HG03354 (cell line): ENCODE measurements around the gene MAP3K4.
"Not testable (repeated sequence)": the region's sequence is repeated elsewhere in the genome, so short reads cannot be mapped to it uniquely, and the experiment has no call there.

Experiments
- ATAC-seq: cut with Tn5 transposase; IDR thresholded peaks from one replicate; pipeline ENCODE4 v1.9.1; 2021; ENCODE audit warnings: mild to moderate bottlenecking; ENCODE audit not compliant: unreplicated experiment, poor library complexity, severe bottlenecking

MAP3K4 gene

DNA sequence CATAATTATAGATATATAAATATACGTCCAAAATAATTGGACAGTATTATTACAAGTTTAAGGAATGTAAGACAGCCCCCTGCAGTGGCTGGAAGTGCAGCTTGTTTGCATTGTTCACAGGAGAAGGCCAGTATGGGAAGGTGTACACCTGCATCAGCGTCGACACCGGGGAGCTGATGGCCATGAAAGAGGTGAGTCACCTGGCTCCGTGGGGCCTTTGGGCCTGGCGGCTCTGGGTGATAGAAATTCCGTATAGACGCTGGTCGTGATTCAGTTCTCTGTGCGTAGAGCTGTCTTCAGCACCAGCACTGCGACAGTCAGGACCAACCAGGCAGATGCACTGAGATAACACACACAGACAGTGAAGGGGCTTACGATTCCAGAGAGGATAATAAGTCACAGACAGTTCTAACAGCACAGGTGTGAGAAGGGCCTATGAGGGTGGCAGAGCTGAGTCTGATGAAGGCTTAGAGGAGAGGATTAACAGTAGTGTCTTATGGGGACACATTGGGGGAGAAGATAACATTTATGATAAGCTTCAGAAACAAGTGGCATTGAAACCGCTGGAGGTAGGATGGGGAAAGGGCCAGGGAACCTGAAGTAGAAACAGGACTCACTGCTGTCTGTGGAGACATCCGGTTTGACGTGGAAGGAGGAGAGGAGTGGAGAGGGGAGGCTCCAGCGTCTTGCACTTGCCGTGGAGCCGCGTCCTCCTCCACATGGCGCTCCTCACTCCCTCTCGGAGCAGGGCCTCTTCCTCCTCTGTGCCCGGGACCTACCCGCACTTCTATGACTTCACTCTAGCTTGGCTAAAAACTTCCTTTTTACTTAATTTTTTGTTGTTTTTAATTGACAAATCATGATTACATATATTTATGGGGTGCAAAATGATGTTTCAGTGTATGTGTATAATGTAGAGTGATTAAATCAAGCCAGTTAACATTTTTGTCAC, 116.5 kb downstream of the MAP3K4 start:
- no peak for ATAC-seq

- no peak for ATAC-seq
Observed at GRCh38 chr6:161108916-161109315, 117.3 kb downstream of the MAP3K4 start.

- ATAC-seq = no peak
Observed at GRCh38 chr6:161109366-161109765, 117.8 kb downstream of the MAP3K4 start.

GRCh38 chr6:161110028-161110779, 118.6 kb downstream of the MAP3K4 start:
- no peak for ATAC-seq

DNA sequence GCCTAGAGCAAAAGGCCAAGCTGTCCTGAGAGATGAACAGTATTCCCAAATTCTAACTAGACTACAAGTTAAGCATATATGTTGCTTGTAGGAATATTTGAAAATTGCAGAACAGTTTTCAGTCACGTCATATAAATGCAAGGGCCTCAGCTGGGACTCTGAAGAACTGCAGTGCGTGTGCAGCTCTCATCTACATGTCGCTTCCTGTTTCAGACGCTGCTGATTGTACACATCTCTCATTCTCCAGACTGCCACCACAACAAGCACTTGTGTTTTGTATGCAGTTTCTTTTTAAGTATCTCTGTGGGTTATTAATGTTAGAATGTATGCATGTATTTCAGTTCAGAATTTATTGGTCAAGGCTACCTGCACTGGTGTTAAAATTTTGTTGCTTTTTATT, 119.7 kb downstream of the MAP3K4 start:
- ATAC-seq = no peak

DNA sequence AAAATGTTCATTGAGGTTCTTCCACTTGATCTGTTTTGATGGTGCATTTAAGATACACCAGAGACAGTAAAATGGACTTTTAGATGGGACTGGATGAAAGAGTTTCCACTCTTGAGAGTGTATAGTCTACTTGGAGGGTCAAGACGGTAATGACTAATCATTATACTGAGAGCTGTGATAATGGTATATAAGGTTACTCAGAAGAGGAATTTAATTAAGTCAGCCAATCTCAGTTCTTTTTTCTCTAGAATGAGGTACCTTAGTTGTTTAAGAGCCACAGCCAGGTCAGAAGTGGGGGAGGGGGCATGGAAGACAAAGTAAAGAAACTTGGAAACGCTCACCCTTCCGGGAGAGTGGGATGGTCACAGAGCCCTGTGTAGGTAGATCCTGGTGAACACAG, 123.9 kb downstream of the MAP3K4 start:
- no peak for ATAC-seq

DNA sequence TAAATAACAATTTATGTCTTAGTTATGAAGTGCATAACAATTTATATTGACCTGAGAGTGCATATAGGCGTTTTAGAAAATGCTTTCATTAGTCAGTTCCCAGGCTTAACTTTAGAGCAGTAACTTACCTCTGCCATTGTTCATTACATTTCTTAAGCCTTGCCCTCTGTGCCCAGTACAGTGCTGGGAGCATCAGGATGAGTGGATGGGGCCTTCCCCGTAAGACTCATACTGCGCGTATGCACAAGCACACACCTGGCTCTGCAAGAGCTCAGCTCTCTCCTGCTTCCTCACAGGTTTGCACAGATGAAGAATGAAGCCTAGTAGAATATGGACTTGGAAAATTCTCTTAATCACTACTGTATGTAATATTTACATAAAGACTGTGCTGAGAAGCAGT, 125.0 kb downstream of the MAP3K4 start:
- ATAC-seq = no peak

DNA sequence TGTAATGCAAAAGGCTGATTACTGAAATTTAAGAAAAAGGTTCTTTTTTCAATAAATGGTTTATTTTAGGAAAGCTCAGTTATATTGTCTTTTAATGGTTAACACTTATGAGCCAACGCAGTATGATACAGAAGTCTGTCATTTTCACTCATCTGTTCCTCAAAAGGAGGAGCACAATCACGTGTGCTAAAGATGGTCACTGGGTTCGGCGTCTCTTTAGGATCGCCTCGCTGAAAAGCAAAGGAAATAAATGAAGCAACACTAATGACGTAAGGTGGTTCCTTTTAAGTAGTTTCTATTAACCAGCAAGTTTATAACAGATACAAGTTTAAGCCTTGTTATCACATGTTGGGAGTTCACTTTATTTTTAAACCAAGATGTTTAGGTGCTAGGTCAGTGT, 125.7 kb downstream of the MAP3K4 start:
- no peak for ATAC-seq

DNA sequence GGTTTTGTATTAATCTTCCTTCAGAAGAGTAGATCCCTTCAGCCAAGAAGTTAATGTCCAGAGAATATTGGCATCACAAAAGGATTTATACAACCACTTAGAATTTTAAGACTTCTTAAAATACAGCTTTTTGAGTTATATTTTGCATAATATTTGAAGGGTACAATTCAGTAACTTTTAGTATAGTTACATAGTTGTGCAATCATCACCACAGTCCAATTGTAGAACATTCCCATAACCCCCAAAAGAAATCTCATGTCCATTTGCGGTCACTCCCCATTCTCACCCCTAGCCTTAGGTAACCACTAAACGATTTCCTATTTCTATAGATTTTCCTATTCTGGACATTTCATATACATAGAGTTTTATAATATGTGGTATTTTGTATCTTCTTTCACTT, 126.4 kb downstream of the MAP3K4 start:
- ATAC-seq = no peak

DNA sequence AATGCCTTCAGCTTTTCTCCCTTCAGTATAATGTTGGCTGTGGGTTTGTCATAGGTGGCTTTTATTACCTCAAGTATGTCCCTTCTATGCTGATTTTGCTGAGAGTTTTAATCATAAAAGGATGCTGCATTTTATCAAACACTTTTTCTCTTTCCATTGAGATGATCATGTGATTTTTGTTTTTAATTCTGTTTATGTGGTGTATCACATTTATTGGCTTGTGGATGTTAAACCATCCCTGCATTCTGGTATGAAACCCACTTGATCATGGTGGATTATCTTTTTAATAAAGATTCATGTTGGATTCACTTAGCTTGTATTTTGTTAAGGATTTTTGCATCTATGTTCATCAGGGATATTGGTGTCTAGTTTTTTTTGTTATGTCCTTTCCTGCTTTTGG, 131.8 kb downstream of the MAP3K4 start:
- not testable (repeated sequence) for ATAC-seq

DNA sequence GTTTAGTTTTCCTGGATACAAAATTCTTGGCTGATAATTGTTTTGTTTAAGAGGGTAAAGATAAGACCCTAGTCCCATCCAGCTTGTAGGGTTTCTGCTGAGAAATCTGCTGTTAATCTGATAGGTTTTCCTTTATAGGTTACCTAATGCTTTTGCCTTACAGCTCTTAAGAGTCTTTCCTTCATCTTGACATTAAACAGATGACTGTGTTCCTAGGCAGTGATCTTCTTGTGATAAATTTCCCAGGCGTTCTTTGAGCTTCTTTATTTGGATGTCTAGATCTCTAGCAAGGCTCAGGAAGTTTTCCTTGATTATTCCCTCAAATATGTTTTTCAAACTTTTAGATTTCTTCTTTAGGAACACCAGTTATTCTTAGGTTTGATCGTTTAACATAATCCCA, 134.0 kb downstream of the MAP3K4 start:
- no peak for ATAC-seq

DNA sequence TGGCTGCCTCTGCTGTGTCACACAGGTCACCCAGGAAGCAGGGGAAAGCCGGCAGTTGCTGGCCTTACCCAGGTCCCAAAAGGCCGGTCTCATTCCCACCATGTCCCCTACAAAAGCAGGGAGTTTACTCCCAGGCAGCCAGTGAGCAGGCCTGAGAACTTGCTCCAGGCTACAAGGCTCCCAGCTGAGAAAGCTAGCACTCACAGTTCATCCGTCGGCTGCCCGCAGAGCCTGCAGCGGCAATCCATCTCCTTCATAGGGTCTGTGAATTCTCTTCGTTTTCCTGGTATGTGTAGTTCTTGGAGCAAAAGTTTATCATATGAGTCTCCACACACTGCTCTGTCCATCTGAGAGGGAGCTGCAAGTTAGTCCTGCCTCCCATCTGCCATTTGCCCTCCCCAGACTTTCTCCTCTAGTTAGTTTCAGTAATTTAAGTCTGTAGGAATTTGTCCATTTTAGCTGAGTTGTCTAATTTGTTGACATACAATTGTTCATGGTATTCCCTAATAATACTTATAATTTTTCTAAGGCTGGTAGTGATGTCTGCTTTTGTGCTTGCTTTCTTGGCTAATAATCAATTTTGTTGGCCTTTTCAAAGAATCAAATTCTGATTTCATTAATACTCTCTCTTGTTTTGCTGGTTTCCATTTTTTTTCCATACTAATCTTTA, 135.6 kb downstream of the MAP3K4 start:
- ATAC-seq = no peak

DNA sequence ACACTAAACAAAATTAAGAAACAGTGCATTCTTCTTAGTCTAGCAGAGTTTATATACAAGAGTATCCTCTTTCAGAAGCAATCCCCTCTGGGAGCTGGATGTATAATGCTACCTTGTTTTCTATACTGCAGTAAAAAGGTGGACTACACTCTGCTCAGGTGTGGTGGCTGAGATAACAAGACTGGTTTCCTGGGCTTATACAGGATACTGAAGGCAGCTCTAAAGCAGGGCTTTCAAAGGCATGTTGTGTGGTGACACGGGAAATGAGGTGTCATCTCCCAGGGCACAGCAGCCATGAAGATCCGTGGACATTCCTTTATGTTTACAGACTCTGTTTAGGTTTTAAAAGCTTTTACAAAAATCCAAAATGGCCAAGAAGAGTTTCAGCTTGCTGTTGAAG, 136.7 kb downstream of the MAP3K4 start:
- ATAC-seq = no peak

- no peak for ATAC-seq
Observed at GRCh38 chr6:161128680-161129196, 137.2 kb downstream of the MAP3K4 start.

DNA sequence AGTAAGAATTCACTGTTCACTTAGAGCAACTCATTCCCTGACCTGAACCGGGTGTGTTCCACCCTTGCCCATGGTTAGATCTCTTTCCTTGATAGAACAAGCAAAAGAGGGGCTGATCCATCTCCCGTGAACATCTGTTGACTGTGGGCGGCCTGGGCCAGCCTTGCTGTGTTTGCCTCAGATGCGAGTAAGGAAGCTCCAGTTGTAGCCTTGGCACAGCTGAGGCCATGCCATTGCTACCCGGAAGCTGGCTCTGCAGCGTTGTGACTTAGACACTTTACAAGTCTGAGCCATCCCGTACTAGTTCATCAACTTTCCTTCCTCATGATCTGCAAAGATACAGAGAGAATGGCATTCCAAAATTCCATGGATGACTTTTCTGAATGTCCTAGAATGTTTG, 139.0 kb downstream of the MAP3K4 start:
- no peak for ATAC-seq

GRCh38 chr6:161130967-161131766, 139.6 kb downstream of the MAP3K4 start:
- ATAC-seq = no peak

GRCh38 chr6:161132384-161132783, 140.8 kb downstream of the MAP3K4 start:
- ATAC-seq = no peak

DNA sequence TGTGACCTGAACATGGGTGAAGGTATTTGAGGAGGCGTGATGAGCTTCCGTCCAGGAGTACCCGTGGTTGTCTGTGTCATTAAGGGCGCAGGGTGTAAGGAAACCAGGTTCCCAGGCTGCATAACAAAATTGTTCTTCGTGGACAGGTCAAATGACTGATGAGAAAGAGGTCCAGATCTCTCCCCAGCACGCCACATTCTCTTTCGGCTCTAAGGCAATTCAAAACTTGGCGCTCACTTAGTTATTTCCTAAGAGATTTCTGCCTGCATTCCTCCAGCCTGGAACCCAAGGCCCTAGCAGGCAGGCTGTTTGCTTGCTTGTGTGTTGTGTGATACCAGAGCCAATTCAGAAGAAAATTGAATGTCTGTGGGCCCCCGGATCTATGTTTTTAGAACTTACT, 142.4 kb downstream of the MAP3K4 start:
- no peak for ATAC-seq

GRCh38 chr6:161134550-161135298, 143.2 kb downstream of the MAP3K4 start:
- ATAC-seq = no peak
